Esophagus squamous epithelium (tissue), 4 donors: ENCODE measurements around the gene MRFAP1L1.

Experiments used
- POLR2A ChIP-seq, 4 donors: fragments of 450-650 bp; IDR thresholded peaks; one replicate each; pipeline ENCODE4 v1.6.1; 2017; ENCODE audit warnings: antibody characterized with exemption in 4 of 4, mild to moderate bottlenecking in 4 of 4, moderate library complexity in 3 of 4
- TF ChIP-seq, protein P1 (sequence below), 6 experiments: fragments of 450-650 bp in 4 of 6; fragments of 200-600 bp in 2 of 6; sonication (generic) in 2 of 6; IDR thresholded peaks; one replicate each; pipeline ENCODE4 v1.5.1; 2016 to 2019; ENCODE audit warnings: antibody characterized with exemption in 6 of 6, mild to moderate bottlenecking in 4 of 6, moderate library complexity in 4 of 6

DNA sequence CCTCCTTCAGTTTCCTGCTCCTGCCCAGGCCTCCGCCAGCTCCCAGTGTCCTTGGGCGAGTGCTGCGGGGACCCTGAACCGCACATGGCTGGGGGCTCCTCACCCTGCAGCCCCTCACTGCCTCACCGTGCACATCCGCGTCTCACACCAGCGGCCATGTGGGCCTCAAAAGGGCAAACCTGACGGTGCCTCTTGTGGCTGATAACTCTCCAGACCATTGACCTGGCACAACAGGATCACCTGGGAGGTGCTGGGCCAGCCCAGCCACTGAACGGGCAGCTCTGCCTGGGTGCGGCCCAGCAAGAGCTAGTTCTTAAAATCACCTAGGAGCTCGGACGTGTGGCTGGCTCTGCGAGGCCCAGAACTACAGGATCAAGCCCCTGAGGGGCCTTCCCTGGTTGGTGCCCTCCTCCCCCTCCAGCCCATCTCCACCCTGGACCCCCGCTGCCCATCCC is 20.1 kb downstream of the MRFAP1L1 start:
- TF ChIP-seq, protein P1, sequence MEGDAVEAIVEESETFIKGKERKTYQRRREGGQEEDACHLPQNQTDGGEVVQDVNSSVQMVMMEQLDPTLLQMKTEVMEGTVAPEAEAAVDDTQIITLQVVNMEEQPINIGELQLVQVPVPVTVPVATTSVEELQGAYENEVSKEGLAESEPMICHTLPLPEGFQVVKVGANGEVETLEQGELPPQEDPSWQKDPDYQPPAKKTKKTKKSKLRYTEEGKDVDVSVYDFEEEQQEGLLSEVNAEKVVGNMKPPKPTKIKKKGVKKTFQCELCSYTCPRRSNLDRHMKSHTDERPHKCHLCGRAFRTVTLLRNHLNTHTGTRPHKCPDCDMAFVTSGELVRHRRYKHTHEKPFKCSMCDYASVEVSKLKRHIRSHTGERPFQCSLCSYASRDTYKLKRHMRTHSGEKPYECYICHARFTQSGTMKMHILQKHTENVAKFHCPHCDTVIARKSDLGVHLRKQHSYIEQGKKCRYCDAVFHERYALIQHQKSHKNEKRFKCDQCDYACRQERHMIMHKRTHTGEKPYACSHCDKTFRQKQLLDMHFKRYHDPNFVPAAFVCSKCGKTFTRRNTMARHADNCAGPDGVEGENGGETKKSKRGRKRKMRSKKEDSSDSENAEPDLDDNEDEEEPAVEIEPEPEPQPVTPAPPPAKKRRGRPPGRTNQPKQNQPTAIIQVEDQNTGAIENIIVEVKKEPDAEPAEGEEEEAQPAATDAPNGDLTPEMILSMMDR (IDR thresholded peaks at IDR 0.05) = no peak
- no peak for TF ChIP-seq POLR2A (IDR thresholded peaks at IDR 0.05)
